HFF-Myc (cell line): ENCODE results near the gene DAO.

Experiments used
- DNase-seq: peaks from one replicate; pipeline ENCODE4 v3.0.0-alpha.2; 2011; ENCODE audit warnings: low read depth; ENCODE audit errors: extremely low read depth
- H3K4me3 ChIP-seq: replicated peaks from 2 replicates; pipeline ENCODE4 v1.5.1; 2011; ENCODE audit warnings: low read depth, mild to moderate bottlenecking, control low read depth, low read length
- CTCF ChIP-seq: IDR thresholded peaks from 2 replicates; pipeline ENCODE4 v1.5.1; 2012; ENCODE audit warnings: mild to moderate bottlenecking, low read depth, low read length, control low read depth; ENCODE audit errors: missing control alignments

DAO gene

DNA sequence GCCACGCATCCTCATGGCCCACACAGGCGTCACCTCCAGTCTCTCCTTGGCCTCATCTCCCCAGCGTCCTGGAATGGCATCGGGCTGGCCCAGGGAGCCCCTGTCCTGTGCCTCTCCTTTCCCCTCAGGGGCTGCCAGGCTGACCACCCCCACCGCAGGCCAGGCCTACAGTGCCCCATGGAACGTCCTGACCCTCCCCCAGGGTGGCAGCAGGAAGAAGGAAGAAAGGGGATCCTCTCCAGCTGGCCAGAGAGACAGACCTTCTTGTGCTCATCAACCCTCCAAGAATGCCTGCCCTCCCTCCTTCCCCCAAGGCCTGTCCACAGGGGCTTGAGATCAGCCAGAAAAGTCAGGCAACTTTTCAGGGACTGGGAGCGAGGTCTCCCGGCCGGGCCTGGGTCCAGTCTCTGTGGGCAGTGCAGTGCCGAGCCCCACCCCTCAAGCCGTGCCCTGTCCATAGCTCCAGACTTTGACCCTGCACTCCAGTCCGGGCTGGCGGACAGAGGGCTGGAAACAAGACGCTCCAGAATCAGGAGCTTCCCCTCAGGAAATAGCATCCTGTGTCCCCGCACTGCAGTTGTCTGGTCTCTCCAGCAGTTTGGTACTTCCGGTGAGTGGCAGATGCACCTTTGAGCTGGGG lies at the start of gene DAO:
DAO (plus strand) TSS at position 478 of the 640 bp plus-strand sequence. CDS start 4,915 bp downstream, outside the sequence.
- H3K4me3 ChIP-seq: no peak within 1 kb of the TSS
- TF ChIP-seq CTCF: no peak
- DNase-seq: no peak

DNA sequence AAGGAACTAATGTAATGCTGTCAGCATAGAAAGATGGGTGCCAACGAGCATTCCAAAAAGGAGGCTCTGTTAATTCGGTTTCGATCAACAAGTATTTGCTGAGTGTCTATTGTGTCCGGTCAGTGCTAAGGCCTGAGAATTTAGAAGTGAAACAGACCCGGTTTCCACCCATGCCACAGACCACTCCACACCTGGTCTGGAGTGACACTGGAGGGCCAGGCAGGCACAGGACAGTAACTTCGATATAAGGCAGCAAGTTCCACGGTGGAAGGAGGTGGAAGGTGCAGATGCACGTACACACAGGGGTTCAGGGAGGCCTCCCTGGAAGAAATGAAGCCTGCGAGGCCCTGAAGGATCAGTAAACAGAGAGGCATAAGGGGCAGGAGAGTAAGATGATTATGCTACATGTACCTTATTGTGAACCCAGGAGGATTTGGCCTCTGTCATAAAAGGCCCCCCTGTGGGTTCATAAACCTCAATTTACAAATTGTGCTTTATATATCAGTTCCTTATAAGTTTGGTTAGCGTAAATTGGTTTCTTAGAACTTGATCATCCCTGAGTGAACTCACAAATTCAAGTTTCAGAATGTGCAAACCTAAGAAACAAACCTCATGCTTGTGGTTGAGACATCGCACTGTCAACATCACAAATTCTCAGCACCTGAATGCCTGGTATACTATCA lies 48.4 kb upstream of the DAO start:
- no peak overlapping the region for H3K4me3 ChIP-seq
- no peak for TF ChIP-seq CTCF
- DNase-seq: no peak

- H3K4me3 ChIP-seq: no peak overlapping the region
- no peak for TF ChIP-seq CTCF
- no peak for DNase-seq
Observed at GRCh38 chr12:108832208-108832607, 47.7 kb upstream of the DAO start.

DNA sequence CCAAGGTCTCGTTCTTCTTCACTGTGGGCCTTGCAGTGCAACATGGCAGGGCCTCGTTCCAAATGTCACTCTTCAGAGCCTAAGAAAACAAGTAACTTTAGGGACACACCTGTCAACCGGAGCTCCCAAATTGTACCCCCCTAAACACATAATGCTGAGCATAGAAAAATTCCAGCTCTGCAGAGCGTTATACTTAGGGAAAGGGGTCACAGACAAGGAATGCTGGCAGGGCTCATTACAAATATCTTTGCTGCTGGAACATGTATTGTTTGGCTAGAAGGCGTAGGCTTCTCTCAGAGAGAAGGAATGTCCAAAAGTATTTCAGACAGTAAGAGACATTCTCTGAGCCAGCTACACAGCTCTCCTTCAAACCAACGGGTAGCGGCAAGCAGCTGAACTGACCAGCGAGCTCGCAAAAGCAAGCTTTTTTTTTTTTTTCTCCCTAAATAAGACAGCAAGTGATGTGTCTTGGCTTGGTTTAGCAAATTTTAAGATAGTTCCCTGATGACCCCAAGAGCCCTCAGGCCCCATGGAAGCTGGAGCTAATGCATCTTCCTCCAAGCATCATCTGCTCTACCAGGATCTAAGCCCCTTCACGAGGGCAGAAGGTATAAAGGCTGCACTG lies 47.0 kb upstream of the DAO start:
- peak overlapping the region; percentile 14 for H3K4me3 ChIP-seq
- DNase-seq: no peak
- TF ChIP-seq CTCF: no peak

GRCh38 chr12:108833355-108833733 lies 46.5 kb upstream of the DAO start:
- no peak for TF ChIP-seq CTCF
- peak overlapping the region; percentile 14 for H3K4me3 ChIP-seq
- DNase-seq: no peak

DNA sequence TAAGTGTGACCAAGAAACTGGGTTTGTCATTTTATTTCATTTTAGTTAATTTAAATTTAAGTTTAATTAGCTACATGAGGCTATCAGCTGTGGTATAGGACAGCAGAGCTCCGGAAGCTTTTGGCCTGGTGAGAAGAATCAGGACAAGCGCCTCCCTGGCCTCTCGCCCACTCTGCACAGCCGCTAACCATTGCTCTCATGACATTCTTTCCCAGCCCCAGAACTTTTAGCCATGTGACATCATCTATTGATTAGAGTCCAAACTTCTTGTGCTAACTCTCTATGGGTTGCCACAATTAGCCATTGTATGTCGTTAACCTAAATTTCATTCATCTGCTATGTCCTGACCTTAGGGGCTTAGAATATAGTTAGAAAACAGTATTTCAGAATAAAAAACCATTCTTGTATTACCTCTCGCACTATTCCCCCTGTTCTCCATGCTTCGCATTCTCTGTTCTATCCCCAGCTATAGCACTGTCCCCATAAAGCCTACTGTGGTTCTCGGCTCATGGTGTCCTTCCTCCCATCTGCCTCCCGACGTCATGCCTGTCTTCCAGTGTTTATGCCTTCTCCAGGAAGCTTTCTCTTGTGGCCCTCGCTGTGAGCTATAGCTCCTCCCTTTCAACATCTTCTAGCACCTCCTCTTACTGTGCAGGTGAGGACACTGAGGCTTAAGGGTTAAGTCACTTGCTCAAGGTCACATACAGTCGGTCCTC lies 46.0 kb upstream of the DAO start:
- DNase-seq: no peak
- peak overlapping the region; percentile 14; the same call in 1 of the 2 replicates for H3K4me3 ChIP-seq
- no peak for TF ChIP-seq CTCF
